Activated T-cell treated with anti-CD3 and anti-CD28 coated beads, Interleukin-2, amount 50 U/mL, for 48 hours (primary cell): ENCODE data around the gene HCN1.
"Not testable (repeated sequence)": the region's sequence is repeated elsewhere in the genome, so short reads cannot be mapped to it uniquely, and the experiment has no call there.

Experiments
- DNase-seq, 2 experiments: peaks; one replicate each; pipeline ENCODE4 v3.0.0-alpha.2; 2020

HCN1 gene

DNA sequence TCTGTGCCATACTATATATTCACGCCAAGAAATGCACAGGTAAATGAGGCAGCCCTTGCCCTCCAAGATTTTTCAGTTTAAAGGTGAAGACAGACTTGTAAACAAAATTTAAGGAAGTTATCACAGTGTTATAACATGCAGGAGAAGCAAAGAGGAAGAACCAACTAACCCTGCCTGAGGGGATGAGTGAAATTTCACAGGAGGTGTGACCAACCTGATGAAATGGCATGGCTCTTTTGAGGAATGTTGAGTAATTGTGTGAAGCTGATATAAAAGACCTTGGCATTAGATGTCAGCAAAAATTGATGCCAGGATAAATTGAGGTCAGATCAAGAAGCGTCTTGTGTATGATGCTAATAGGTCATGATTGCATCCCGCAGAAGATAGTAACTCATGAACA, 86.5 kb downstream of the HCN1 start:
- DNase-seq, result no peak

DNA sequence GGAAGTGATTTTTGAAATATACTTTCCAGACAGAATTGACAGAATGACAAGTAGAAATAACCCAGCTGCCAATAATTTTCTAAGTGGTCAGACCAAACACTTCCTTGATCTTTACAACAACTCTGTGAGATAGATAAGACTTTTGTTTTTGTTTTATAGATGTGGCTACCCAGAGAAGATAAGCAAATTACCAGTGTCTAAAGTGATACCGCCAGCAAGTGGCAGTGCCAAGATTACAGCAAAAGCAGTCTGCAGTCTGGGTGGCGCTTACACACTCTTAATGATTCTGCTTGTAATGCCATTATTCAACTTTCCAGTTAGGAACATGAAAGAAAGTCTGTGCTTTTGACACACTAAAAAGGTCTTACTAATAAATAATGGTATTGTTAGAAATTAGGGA, 92.1 kb downstream of the HCN1 start:
- no peak for DNase-seq

DNA sequence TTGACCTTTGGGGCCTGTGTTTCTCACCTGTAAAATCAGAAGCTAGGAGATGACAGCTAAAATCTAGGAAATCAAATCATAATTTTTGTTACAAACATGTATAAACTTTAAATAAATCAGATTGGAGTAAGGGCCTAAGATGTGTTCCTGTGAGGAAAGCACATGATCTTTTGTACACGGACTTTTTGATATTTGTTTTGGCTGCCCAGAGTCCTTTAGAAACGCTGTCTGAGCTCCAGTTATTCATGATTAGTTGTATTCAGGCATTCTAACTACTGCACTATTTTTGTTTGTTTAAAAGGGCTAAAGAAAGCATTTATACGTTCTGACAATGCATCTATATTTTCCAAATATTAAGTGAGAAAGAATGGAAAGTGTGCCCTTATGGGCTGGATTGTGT, 94.8 kb downstream of the HCN1 start:
- no peak for DNase-seq

DNA sequence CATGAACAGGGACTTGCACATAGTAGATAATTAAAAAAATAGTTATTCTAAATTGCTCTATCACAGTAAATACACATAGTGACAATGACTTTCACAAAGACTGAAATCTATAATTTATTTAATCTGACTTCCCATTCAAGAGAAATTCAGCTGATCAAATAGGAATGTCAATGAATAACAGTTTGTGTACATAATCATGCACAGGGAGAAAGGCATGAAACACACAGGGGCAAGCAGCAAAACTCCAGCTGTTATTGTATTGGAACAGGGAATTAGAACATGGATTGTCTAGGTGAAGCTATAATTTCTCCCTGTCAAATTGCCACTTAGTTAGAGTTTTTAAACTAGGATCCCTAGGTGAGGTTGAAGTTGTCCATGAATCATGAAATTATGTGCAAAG, 99.9 kb downstream of the HCN1 start:
- DNase-seq, result no peak

DNA sequence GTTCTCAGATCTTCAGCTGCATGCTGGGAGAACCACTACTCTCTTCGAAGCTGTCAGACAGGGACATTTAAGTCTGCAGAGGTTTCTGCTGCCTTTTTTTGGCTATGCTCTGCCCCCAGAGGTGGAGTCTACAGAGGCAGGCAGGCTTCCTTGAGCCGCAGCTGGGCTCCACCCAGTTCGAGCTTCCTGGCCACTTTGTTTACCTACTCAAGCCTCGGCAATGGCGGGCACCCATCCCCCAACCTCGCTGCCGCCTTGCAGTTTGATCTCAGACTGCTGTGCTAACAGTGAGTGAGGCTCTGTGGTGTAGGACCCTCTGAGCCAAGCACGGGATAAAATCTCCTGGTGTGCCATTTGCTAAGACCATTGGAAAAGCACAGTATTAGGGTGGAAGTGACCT, 110.2 kb downstream of the HCN1 start:
- DNase-seq, result not testable (repeated sequence)

DNA sequence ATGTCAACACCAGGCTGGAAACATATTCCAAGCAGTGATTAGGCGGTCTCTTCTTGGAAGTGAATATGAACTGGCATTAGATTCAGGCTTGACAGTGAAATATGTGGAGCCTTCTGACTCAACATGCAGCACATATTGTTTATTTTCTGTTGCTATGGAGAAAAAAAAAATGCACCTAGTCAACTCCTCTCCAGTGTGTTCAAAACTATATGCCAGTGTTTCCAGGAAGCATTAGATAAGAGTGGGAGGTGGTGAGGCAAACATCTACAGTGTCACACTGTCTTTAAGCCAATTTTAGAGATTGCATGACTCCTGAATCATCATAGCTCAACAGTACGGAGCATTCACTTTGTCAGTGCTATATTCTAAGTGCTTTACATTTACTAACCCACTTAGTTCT, 117.9 kb downstream of the HCN1 start:
- DNase-seq, result no peak

DNA sequence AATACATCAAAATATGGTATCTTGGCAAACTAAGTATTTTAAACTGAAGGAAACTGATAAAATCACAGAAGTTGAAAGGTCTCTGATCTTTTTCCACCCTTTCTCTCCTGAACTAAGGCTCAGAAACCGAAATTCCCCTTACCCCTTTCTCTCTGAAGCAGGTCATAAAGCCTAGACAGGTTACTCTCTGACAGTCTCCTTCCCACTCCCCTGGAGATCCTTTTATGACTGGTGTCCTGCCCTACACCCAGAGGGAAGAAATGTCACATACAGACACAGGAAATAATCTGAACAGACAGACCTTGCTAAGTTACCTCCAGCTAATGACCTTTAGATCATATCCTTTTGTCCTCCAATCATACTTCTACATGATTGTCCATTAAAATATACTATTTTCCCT, 127.4 kb downstream of the HCN1 start:
- DNase-seq, result no peak

DNA sequence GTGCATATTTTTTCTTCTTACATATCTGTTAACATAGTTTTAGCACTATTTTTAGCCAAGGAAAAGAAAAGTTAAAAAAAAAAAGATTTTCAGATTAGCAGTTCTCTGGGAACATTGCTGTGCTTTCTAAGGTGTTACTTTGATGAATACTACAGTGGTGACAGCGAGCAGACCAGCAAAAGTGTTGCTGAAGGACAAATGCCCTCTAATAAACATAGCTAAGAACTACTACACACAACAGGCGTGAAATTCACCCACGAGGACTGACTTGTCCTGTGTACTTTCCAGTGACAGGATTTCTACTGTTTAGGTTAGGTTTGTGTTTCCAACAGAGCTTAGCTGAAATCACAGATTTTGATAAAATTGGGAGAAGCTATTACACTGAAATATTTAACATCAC, 153.8 kb downstream of the HCN1 start:
- no peak for DNase-seq

DNA sequence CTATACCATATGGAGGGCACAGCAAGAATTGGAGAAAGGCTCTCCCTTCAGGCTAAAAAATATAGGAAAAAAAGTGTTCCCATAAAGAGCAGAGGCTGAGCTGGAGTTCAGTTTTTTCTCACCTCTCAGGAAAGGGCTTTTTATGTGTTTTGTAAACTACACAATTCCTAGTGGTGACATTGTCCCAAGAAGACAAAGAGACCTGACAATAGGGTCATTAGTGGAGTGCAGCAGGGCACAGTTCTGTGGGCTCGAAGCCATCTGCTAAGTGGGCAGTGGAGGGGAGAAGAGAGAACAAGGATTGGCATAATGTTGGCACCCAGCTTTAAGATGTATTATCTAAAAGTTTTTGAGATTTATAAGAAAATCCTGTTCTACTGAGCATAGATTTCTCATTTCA, 162.5 kb downstream of the HCN1 start:
- no peak for DNase-seq

DNA sequence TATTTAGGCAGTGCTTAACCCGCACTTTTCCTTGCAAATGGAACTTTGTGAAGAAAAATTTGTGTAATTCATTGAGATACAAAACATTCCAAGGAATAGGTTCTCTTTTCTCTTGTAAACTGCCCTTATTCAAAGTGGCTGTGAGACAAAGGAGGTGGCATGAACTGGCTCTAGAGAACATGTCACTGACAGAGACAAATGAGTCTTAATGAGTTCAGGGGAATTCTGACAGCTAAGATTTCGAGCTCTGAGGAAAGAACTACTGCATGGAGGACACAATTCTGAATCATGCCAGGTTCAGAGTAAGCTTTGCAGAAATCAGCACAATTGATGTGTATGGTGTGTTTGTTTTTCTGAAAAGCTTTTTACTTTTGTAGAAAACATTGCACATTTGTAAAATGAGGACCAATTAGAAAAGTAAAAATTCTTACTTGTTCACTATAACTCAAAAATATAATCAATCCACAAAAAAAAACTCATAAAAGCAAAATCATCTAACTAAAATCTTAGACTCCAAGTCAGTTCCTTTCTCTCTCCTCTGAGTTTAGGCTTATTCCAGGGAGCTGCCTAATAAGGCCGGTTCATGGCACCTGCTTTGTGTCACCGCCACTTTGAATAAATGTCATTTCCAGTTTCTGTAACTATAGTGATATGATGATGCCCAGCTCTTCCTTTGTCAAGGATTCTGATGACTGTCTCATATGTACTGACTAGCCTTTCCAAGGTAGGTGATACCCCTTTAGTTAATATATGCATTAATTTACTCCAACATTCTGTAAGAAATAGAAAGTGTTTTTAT, 163.2 kb downstream of the HCN1 start:
- no peak for DNase-seq

DNA sequence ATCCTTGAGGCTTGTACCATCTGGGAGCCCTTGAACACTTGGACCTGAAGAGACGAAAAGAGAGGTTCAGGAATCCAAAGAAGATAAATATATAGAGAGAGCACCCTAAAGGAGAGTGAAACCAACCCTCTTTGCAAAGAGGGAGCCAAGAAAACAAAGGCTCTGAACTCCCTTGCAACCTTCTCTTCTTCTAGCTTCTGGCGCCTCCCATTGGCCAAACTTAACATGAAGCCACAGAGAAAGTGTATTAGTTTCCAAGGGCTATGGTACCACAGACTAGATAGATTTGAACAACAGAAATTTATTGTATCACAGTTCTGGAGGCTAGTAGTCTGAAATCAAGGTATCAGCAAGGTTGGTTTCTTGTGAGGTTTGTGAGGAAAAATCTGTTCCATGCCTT, 175.1 kb downstream of the HCN1 start:
- no peak for DNase-seq

DNA sequence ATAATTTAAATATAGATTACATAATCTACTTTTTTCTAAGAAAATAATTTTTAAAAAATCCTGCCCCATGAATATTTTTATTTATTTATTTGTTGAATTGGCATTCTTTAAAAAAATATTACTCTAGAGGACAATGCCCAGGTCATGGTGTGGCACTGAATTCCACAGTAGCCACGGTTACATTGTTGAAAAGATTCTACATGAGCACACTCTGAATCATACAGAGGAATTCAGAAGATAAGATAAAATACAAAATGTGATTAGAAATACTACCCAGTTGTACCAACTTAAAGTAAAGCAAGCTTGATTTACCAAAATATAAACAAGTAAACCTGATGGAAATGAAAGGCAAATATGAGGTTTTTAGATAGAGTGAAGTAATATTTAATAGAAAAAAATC, 183.7 kb downstream of the HCN1 start:
- no peak for DNase-seq

DNA sequence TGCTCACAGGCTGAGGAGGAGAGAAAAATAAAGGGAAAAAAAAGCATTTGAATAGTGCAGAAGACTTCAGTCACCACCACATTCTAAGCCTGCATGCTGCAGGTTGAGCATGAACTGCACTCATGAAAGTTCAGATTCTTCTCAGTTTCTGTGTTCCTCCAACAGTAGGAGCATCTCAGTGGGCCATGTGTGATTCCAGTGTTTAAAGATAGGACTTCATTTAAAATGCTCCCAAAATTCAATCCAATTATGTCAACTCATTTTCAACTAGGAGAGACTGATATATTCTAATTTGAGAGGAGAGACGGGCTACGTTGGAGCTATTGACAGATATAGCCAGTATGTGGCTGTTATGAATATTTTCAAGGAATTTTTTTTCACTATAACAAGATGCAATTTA, 186.8 kb downstream of the HCN1 start:
- no peak for DNase-seq

DNA sequence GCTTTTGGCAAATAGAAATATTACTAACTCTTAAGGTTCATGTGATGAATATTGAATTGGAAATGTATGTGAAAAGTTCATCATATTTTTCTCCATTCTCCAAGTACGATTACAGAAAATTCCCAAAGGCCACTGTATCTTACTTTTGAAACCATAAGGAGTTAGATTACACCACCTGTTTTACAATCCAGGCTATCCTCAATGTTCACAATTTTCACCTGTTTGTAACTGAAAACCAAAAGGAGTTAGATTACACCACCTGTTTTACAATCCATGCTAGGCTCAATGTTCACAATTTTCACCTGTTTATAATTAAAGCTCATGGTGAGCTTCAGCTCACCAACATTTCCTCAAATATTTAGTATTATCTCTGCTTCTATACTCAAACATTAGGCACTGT, 188.0 kb downstream of the HCN1 start:
- DNase-seq, result no peak

DNA sequence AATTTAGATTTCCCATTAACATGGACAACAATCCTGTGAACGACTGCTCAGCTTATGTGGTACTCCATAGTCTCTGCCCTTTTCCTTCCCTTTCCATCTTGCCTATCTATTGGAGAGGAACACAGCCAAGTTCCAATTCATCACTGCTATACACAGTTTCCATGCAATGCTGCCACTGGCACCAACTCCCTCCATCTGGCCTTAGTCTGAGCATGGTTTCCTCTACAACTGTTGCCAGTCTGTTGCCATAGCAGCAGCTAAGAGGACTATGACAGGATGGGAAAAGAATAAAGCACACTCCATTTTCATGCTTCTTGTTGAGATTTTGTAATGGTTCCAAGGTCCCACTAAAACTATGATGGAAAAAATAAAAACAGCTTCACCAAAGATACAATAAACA, 189.0 kb downstream of the HCN1 start:
- no peak for DNase-seq

DNA sequence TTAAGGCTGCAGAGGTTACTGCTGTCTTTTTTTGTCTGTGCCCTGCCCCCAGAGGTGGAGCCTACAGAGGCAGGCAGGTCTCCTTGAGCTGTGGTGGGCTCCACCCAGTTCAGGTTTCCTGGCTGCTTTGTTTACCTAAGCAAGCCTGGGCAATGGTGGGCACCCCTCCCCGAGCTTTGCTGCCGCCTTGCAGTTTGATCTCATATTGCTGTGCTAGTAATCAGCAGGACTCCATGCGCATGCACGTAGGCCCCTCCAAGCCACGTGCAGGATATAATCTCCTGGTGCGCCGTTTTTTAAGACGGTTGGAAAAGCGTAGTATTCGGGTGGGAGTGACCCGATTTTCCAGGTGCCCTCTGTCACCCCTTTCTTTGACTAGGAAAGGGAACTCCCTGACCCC, 197.2 kb downstream of the HCN1 start:
- DNase-seq, result not testable (repeated sequence)

DNA sequence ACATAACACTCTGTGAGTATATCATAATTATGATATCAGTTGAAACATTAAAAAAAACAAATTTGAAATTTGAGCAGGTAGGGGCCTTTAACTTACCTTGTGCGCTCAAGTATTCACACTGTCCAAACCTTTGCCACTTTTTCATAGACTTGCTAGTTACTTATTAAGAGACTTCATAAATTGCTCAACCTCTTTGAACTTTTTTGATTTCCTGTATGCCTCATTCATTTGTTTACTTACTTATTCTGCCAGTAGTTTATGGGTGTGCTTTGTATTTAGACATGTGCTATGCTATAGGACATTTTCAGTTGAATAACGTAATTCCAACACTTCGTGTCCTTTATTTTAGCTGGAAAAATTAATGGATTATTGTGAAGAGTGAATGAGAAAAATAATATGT, 204.8 kb downstream of the HCN1 start:
- DNase-seq, result no peak

DNA sequence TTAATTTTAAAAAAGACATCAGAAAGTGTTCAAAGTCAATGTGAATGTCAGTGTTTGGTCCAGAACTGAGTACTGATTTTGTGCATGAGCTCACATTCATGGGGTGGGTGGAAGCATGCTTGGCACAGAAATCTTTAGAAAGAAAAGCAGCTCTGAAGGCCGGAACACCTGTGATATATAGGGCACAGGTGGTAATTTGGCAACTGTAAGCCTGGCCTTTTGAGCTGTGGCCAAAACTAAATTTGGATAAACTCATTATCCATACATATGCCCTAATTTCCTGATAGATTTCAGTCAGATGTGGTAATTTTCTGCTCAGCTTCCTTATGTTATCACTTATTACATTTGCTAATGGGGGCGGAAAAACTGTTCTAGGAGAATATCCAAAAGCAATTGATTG, 211.4 kb downstream of the HCN1 start:
- no peak for DNase-seq

DNA sequence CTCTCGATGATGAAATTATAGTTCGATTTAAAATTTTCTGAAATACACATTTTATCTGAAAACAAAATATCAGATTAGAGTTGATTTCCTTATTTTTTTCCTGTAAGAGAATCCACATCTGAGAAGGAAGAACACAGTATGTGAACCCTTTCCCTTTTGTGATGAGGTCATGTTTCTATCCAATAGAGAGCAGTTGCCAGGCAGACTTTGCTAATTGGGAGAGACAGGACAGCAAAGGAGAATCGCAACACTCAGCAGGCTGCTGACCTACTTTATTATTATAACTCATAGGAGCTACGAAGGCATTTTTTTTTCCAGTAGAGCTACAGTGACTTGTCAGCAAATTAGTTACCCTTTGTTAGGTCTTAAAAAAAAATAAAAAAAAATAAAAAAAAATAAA, 242.1 kb downstream of the HCN1 start:
- DNase-seq, result no peak

DNA sequence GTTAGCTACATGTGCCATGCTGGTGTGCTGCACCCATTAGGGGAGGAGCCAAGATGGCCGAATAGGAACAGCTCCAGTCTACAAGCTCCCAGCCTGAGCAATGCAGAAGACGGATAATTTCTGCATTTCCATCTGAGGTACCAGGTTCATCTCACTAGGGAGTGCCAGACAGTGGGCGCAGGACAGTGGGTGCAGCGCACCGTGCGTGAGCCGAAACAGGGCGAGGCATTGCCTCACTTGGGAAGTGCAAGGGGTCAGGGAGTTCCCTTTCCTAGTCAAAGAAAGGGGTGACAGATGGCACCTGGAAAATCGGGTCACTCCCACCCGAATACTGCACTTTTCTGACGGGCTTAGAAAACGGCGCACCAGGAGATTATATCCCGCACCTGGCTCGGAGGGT, 251.3 kb downstream of the HCN1 start:
- DNase-seq, result not testable (repeated sequence)

DNA sequence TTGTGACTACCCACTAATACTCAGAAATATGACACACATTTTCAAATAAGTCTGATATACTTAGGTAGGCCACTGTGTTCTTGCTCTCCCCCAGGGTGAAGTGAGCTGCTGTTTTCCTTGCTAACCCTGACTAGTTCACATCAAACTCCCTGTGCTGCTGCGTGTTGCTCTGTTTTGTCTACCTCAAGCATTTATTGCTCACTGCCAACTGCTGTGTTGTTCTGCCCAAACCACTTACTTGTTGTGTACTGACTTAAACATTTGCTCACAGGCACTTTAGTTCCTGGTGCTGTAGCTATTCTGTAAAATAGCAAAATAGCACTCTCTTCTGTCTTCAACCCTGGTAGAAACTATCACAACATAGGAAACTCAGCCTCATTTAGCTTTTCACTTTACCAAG, 255.7 kb downstream of the HCN1 start:
- DNase-seq, result no peak

DNA sequence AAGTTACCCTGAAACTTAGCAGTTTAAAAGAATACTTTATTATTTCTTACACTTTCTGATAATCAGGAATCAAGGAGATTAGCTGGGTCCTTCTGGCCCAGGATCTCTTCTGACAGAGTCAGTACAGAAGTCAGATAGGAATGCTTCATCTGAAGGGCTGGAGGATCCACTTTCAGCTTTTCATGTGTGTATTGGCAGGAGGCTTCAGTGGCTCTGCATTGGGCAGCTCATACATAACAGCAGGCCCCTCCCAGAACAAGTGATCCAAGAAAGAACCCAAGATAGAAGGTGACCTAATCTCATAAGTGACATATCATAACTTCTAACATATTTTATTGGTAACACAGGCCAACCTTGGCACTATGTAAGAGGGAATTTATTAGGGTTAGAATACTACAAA, 258.4 kb downstream of the HCN1 start:
- DNase-seq, result no peak

DNA sequence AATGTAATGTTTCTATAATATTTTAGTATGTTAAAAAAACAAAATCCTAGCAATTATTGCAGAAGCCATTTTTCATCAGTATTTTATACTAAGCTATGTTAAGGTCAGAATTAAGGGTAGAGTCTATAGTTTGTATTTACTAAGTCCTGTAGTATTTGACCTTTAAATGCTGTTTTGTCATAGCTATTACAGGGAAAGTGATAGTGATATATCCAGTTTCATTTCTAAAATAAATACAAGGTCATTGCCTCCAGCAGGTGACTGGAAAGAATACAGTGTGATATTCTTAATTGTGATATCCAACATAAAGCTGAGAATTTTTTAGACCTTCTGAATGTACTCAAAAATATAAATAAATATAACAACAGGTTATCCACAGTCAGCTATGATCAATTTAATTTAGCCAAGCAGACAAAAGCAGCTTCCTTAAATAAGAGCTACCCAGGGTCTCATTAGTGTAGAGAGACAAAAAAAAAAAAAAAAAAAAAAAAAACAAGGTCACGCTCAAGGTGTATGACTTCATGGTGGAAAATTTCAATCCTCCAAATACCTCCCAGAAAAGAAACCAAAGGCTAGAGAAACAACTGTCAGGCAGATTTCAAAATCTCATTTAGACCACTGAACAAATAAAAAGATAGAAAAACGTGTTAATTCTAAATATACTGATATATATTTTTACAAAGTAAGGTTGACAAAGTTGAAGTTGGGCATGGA, 278.7 kb downstream of the HCN1 start:
- no peak for DNase-seq

DNA sequence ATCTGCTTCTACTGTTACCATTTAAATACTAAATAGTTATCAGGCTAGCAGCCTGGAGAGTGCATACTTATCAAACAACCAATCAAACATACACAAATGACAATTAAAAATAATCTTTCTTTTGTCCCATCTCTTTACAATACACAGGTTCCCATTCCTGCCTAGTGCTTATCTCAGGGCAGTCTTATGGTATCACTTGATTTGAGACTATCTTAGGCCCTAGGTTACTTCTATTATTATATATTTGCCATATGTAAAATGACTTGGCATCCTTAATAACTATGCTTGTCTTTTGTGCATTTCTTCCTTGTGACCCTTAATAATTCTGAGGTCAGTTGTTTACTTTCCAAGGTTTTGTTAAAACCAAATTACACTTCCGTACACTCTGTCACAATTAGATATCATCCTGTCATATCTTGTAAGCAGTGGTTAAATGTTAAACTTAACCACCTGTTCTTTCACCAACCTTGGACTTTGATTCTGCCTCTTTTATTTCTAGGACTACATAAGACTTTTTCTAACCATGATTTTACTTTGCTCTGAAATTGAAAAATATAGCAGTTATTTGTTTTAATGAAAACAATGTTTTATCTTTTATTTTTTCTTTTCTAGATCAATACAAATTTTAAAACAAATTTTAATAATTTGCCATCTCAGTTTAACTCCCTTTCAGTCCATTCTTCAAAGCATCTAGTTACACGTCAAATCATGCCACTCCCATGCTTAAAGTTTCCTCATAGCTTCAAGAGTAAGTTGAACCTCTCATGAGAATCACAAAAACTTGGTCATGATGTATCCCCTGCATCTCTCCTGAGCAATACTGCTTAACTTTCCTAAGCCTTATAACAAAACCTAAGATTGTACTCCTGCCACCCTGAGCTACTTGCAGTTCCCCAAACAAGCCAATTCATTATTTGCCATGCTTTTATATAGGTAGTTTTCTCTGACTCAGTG, 281.3 kb downstream of the HCN1 start:
- DNase-seq, result no peak
